Smooth muscle cell (in vitro differentiated cells): ENCODE results near the gene TBC1D22A. TPM values are rescaled to one million over a fixed set of nuclear protein-coding genes. Genes with fewer than 3 reads are reported as not detected.

Source experiments
- DNase-seq: peaks from one replicate; lab custom pipeline; 2025; ENCODE audit not compliant: unreplicated experiment; lab: John Stamatoyannopoulos, UW
- H2AFZ ChIP-seq: fragments of 200-600 bp; sonication (generic); 2 replicates; pipeline ENCODE4 v1.6.0; 2016; ENCODE audit warnings: antibody characterized with exemption, low read depth, mild to moderate bottlenecking
- H3F3A ChIP-seq: fragments of 200-600 bp; sonication (generic); 2 replicates; pipeline ENCODE4 v1.6.0; 2017; ENCODE audit warnings: antibody characterized with exemption, low read depth
- H3K27ac ChIP-seq: fragments of 200-600 bp; sonication (generic); 2 replicates; pipeline ENCODE4 v1.5.1; 2016; ENCODE audit warnings: low read depth, mild to moderate bottlenecking
- H3K27me3 ChIP-seq: fragments of 200-600 bp; sonication (generic); 2 replicates; pipeline ENCODE4 v1.6.1; 2016; ENCODE audit warnings: low read depth, mild to moderate bottlenecking
- H3K36me3 ChIP-seq: fragments of 200-600 bp; sonication (generic); 2 replicates; pipeline ENCODE4 v1.5.1; 2016; ENCODE audit warnings: low read depth
- H3K4me1 ChIP-seq: fragments of 200-600 bp; sonication (generic); 2 replicates; pipeline ENCODE4 v1.5.1; 2016; ENCODE audit warnings: low read depth
- H3K4me2 ChIP-seq: fragments of 200-600 bp; sonication (generic); 2 replicates; pipeline ENCODE4 v1.6.0; 2016; ENCODE audit warnings: mild to moderate bottlenecking
- H3K4me3 ChIP-seq: fragments of 200-600 bp; sonication (generic); 2 replicates; pipeline ENCODE4 v1.5.1; 2016; ENCODE audit warnings: mild to moderate bottlenecking
- H3K79me2 ChIP-seq: fragments of 200-600 bp; sonication (generic); 2 replicates; pipeline ENCODE4 v1.6.0; 2016; ENCODE audit warnings: low read depth, mild to moderate bottlenecking
- H3K9ac ChIP-seq: fragments of 200-600 bp; sonication (generic); 2 replicates; pipeline ENCODE4 v1.6.0; 2016; ENCODE audit warnings: low read depth
- H3K9me3 ChIP-seq: fragments of 200-600 bp; sonication (generic); replicated peaks from 2 replicates; pipeline ENCODE4 v1.5.1; 2016; ENCODE audit warnings: low read depth
- H4K20me1 ChIP-seq: fragments of 200-600 bp; sonication (generic); 2 replicates; pipeline ENCODE4 v1.6.0; 2016; ENCODE audit warnings: low read depth
- CTCF ChIP-seq: fragments of 200-600 bp; sonication (generic); IDR thresholded peaks from 2 replicates; pipeline ENCODE4 v1.5.1; 2017; ENCODE audit warnings: borderline replicate concordance, mild to moderate bottlenecking, antibody characterized with exemption; ENCODE audit not compliant: insufficient read depth, poor library complexity, severe bottlenecking
- WGBS: methylation state at CpG from one replicate; pipeline ENCODE4 v1.1.7; 2016; ENCODE audit warnings: low lambda C conversion rate; 5-methylcytosine and 5-hydroxymethylcytosine counted together
- polyA plus RNA-seq: library from polyadenylated mRNA; unstranded; fragments of >200 nt; fragmentation: Nextera tagmentation; extraction: Ambion mirVana; gene quantifications from 2 replicates; pipeline ENCODE4 v1.2.1, GENCODE V29; 2016
- total RNA-seq: library from RNA; depleted of rRNA; stranded (reverse); fragments of >200 nt; gene quantifications from 2 replicates; pipeline ENCODE4 v1.2.3, GENCODE V29; 2014

TBC1D22A gene
- total and polyA plus RNA-seq, 2 experiments from 2014 or later = 12.5 to 14.4 TPM

DNA sequence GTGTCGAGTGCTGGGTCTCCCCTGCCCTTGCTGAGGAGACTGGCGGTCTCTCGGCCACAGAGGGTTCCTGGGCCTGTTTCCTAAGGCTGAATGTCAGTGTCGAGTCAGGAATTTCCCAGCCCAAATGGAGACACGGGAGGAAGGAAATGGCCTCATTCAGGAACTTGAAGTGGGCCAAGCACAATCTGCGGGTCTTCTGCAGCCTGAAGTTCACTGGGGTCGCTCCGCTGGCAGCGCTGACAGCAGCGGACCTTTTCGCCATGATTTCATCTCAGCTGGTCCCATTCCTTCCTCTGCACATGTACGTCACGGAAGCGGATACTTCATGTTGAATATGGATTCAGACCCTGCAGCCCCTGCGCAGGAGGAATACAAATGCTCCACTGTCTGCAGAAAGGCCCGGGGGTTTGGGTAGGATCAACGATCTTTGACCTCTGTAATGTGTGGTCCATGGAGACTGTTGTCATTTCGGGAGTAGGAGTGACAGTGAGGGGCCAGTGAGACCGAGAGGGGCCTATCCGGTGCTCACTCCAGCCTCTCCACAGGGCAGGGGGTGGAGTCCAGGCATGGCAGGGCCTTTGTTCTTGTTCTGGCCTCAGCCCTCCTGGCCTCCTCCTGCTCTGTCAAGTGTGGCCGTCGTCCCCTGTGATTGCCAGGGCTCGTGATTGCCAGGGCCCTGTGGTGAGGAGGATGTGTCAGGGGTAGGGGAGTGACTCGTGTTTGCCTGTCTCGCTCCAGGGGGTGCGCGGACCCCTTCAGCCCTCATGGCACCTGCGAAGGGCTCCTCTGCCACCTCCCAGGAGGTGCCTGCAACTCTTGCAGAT, 402.3 kb downstream of the TBC1D22A start:
- TF ChIP-seq CTCF = no peak
- no peaks in the 10 kb centered on the region for H3F3A ChIP-seq
- no peaks in the 10 kb centered on the region for H4K20me1 ChIP-seq
- no peak overlapping the region for H2AFZ ChIP-seq
- H3K27ac ChIP-seq = no peak overlapping the region
- 94% methylated on average over 28 of the region's 28 CpGs for WGBS
- no peak overlapping the region for H3K9ac ChIP-seq
- no peaks in the 10 kb centered on the region for H3K4me1 ChIP-seq
- H3K27me3 ChIP-seq = no peaks in the 10 kb centered on the region
- H3K79me2 ChIP-seq = no peaks in the 10 kb centered on the region
- no peak for DNase-seq
- H3K4me3 ChIP-seq = no peak overlapping the region
- no peak overlapping the region for H3K4me2 ChIP-seq
- H3K9me3 ChIP-seq = no peaks in the 10 kb centered on the region
- H3K36me3 ChIP-seq = no peaks in the 10 kb centered on the region

DNA sequence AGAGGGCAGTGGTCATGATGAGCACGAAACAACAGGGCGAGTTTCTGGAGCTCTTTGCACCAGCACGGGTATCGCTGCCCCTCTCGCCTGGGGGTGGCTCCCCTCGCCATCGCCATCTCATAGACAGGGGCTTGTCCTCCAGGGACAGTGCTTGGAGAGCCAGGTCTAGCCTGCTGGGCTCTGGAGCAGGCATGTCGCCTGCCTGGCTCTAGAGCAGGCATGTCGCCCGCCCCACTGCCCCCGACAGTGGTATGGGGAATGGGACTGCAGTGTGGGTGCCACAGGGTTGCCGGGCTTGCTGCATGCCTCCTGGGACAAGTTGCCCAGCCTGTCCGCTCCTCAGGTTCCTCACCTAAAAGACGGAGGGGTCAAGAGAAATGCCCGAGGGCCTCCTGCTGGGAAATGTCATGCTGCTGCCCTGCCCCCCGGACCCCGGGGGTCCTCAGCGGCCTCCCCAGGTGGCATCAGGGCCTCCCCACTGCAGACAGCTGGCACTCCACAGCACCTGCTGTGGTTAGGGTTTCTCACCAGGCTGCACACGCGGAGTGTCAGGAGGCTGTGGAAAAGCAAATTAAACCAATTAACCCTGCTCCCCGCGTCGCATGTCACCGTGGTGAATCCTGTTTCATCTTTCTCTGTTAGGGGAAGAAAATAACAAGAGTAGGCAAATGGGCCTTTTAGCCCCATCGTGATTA, 403.0 kb downstream of the TBC1D22A start:
- H3K9ac ChIP-seq = no peak overlapping the region
- no peaks in the 10 kb centered on the region for H3K9me3 ChIP-seq
- H3K27ac ChIP-seq = no peak overlapping the region
- no peaks in the 10 kb centered on the region for H3K79me2 ChIP-seq
- no peaks in the 10 kb centered on the region for H3K4me1 ChIP-seq
- WGBS = 96% methylated on average over 25 of the region's 25 CpGs
- H3K4me3 ChIP-seq = no peak overlapping the region
- no peak overlapping the region for H3K4me2 ChIP-seq
- no peaks in the 10 kb centered on the region for H4K20me1 ChIP-seq
- no peak overlapping the region for H2AFZ ChIP-seq
- DNase-seq = no peak
- no peaks in the 10 kb centered on the region for H3K36me3 ChIP-seq
- H3K27me3 ChIP-seq = no peaks in the 10 kb centered on the region
- H3F3A ChIP-seq = no peaks in the 10 kb centered on the region
- no peak for TF ChIP-seq CTCF

DNA sequence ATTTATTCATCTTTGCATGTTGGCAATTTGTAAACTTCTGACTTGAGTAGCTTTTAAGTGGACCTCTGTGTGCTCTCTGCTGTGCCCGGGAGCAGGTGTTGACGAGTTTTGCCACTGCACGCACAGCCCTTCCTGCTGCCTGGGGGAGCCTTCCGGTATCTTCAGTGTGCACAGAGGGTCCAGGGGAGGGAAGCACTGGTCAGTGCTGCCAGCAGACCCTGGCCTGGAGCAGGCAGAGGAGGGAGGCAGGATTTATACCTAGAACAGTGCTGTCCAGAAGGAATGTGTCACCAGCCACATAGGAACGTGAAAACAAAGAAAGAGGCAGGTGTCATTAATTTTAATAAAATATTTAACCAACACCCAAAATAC, 403.6 kb downstream of the TBC1D22A start:
- no peaks in the 10 kb centered on the region for H3K79me2 ChIP-seq
- H4K20me1 ChIP-seq = no peaks in the 10 kb centered on the region
- H3K27ac ChIP-seq = no peak overlapping the region
- no peaks in the 10 kb centered on the region for H3F3A ChIP-seq
- no peaks in the 10 kb centered on the region for H3K4me1 ChIP-seq
- H3K9me3 ChIP-seq = no peaks in the 10 kb centered on the region
- no peaks in the 10 kb centered on the region for H3K27me3 ChIP-seq
- H2AFZ ChIP-seq = no peak overlapping the region
- no peak overlapping the region for H3K9ac ChIP-seq
- no peak for TF ChIP-seq CTCF
- no peak for DNase-seq
- 89% methylated on average over 5 of the region's 5 CpGs for WGBS
- no peak overlapping the region for H3K4me3 ChIP-seq
- H3K36me3 ChIP-seq = no peaks in the 10 kb centered on the region
- no peak overlapping the region for H3K4me2 ChIP-seq
